MCF 10A (cell line): ENCODE measurements around the gene TIE1. TPM values are rescaled to one million over a fixed set of nuclear protein-coding genes. Genes with fewer than 3 reads are reported as not detected.

Experiments
- BruUV-seq: library from RNA; stranded (reverse); fragments of 400-500 nt; replicated peaks from 2 replicates; lab custom pipeline; 2021; lab: Mats Ljungman, UMichigan
- CTCF ChIA-PET: fragments of 300-600 bp; sonication (Branson Sonifier 250); formaldehyde crosslinking; extraction: SDS; loops from one replicate; lab custom pipeline; 2021; ENCODE audit warnings: antibody characterized with exemption, inconsistent platforms; lab: Yijun Ruan, JAX
- POLR2A ChIA-PET: fragments of 300-600, 350-650 bp; sonication (Branson Sonifier 250); formaldehyde crosslinking; extraction: SDS; loops from one replicate; lab custom pipeline; 2020; ENCODE audit warnings: antibody characterized with exemption, inconsistent platforms; lab: Yijun Ruan, JAX
- DNase-seq: peaks from one replicate; pipeline ENCODE4 v3.0.0-alpha.2; 2018; ENCODE audit not compliant: unreplicated experiment
- H3K27ac Mint-ChIP-seq: one replicate; pipeline ENCODE4 v1.8.0; 2022; ENCODE audit warnings: mild to moderate bottlenecking, low read depth, mixed read lengths; ENCODE audit not compliant: unreplicated experiment
- H3K27me3 Mint-ChIP-seq: one replicate; pipeline ENCODE4 v1.8.0; 2022; ENCODE audit warnings: mixed read lengths; ENCODE audit not compliant: insufficient read depth, unreplicated experiment
- H3K36me3 Mint-ChIP-seq: one replicate; pipeline ENCODE4 v1.8.0; 2022; ENCODE audit warnings: mild to moderate bottlenecking, moderate library complexity, mixed read lengths; ENCODE audit not compliant: insufficient read depth, unreplicated experiment
- H3K4me1 Mint-ChIP-seq: one replicate; pipeline ENCODE4 v1.8.0; 2022; ENCODE audit warnings: mixed read lengths; ENCODE audit not compliant: insufficient read depth, unreplicated experiment
- H3K4me3 Mint-ChIP-seq: one replicate; pipeline ENCODE4 v1.8.0; 2022; ENCODE audit warnings: mild to moderate bottlenecking, moderate library complexity, mixed read lengths; ENCODE audit not compliant: unreplicated experiment
- H3K9me3 Mint-ChIP-seq: one replicate; pipeline ENCODE4 v1.8.0; 2022; ENCODE audit warnings: mixed read lengths; ENCODE audit not compliant: unreplicated experiment
- intact Hi-C: fragments of 100-400 bp; cut with micrococcal nuclease; formaldehyde crosslinking; loops from 2 replicates; pipeline ENCODE4 v1.14.1; 2022
- total RNA-seq: library from RNA; stranded (reverse); gene quantifications from 2 replicates; pipeline ENCODE4 v1.2.3, GENCODE V29; 2022
- TF ChIP-seq, protein P1 (sequence below): fragments of 200-600 bp; IDR thresholded peaks from one replicate; pipeline ENCODE4 v1.8.0; 2022; ENCODE audit warnings: antibody characterized with exemption, mild to moderate bottlenecking; ENCODE audit not compliant: unreplicated experiment

Gene TIE1
- total RNA-seq, 1 experiment from 2014 or later, result not detected

GRCh38 chr1:43337588-43337987, 36.8 kb downstream of the TIE1 start, which contains the start of gene MPL:
Gene MPL, plus strand, starts transcription at chr1:43337818. Its CDS starts 31 bp downstream, at chr1:43337849.
- Mint-ChIP-seq H3K27me3 (no peaks in the 10 kb centered on the region), H3K36me3 (no peaks in the 10 kb centered on the region), H3K4me3 (no peak within 1 kb of the TSS), H3K27ac (no peak within 1 kb of the TSS), H3K9me3 (no peaks in the 10 kb centered on the region), H3K4me1 (no peaks in the 10 kb centered on the region)
- ChIA-PET CTCF (no interaction called here), POLR2A (interaction anchor here (1.0 kb wide), 1 partner anchor 105 kb away, joined by 4 read pairs; no protein-coding TSS in a partner anchor)
- no TSS peak for BruUV-seq
- DNase-seq, result no peak
- intact Hi-C loops, result no loop called here
- TF ChIP-seq, protein P1, sequence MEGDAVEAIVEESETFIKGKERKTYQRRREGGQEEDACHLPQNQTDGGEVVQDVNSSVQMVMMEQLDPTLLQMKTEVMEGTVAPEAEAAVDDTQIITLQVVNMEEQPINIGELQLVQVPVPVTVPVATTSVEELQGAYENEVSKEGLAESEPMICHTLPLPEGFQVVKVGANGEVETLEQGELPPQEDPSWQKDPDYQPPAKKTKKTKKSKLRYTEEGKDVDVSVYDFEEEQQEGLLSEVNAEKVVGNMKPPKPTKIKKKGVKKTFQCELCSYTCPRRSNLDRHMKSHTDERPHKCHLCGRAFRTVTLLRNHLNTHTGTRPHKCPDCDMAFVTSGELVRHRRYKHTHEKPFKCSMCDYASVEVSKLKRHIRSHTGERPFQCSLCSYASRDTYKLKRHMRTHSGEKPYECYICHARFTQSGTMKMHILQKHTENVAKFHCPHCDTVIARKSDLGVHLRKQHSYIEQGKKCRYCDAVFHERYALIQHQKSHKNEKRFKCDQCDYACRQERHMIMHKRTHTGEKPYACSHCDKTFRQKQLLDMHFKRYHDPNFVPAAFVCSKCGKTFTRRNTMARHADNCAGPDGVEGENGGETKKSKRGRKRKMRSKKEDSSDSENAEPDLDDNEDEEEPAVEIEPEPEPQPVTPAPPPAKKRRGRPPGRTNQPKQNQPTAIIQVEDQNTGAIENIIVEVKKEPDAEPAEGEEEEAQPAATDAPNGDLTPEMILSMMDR, result no peak

DNA sequence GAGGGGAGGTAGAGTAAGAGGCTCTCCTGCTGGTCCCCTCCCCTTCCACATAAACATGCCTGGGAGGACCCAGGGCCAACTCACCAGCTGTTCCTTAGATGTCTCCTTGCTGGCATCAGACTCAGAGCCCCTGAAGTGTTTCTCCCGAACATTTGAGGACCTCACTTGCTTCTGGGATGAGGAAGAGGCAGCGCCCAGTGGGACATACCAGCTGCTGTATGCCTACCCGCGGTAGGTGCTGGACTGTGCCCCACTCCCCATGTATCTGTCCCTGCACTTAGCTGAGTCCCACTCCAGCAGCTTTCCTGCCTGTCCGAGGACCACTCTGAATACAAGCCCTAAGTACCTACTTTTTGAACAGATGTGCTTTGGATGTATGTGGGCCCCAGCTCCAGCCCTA, 37.2 kb downstream of the TIE1 start:
- Mint-ChIP-seq H3K27me3 (no peaks in the 10 kb centered on the region), H3K4me1 (no peaks in the 10 kb centered on the region), H3K4me3 (no peak overlapping the region), H3K9me3 (no peaks in the 10 kb centered on the region), H3K27ac (no peak overlapping the region), H3K36me3 (no peaks in the 10 kb centered on the region)
- POLR2A ChIA-PET, result no interaction called here
- no TSS peak for BruUV-seq
- DNase-seq, result no peak
- intact Hi-C loops, result no loop called here
- CTCF ChIA-PET, result no interaction called here
- TF ChIP-seq, protein P1, result no peak

- Mint-ChIP-seq H3K9me3 (no peaks in the 10 kb centered on the region), H3K4me3 (no peak overlapping the region), H3K4me1 (no peaks in the 10 kb centered on the region), H3K27ac (no peak overlapping the region), H3K36me3 (no peaks in the 10 kb centered on the region), H3K27me3 (no peaks in the 10 kb centered on the region)
- CTCF ChIA-PET, result interaction anchor here (0.6 kb wide), 1 partner anchor 122 kb away, joined by 3 read pairs; no protein-coding TSS in a partner anchor
- POLR2A ChIA-PET, result interaction anchor here (0.6 to 1.1 kb wide), 2 partner anchors 9 to 11 kb away, joined by 3 read pairs; no protein-coding TSS in a partner anchor
- TF ChIP-seq, protein P1, result no peak
- no TSS peak for BruUV-seq
- intact Hi-C loops, result no loop called here
- no peak for DNase-seq
Observed at GRCh38 chr1:43339584-43340232, 38.9 kb downstream of the TIE1 start.

DNA sequence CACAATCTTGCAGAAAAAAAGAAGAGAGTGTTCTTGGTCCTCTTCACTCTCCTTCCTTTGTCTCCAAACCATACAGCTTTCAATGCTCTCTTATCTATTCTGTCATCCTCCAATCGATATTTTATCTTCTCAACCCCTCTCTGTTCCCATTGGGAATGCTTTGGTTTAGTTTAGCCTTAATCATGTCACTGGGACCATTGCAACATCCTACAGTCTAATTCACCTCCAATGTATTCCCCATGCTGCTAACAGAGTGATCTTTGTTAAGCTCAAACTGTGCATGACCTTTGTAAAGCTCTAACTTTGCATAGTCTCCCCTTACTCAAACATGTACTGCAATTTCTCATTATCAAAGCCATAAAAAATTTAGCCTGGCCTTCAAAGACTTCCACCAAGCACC, 39.8 kb downstream of the TIE1 start:
- ChIA-PET CTCF (no interaction called here), POLR2A (interaction anchor here (0.6 kb wide), 1 partner anchor 10 kb away, joined by 3 read pairs; no protein-coding TSS in a partner anchor)
- no peaks in the 10 kb centered on the region for H3K4me1 Mint-ChIP-seq
- intact Hi-C loops, result no loop called here
- TF ChIP-seq, protein P1, result no peak
- H3K9me3 Mint-ChIP-seq, result no peaks in the 10 kb centered on the region
- no peaks in the 10 kb centered on the region for H3K36me3 Mint-ChIP-seq
- no peak for DNase-seq
- BruUV-seq, result no TSS peak
- no peak overlapping the region for H3K27ac Mint-ChIP-seq
- H3K27me3 Mint-ChIP-seq, result no peaks in the 10 kb centered on the region
- H3K4me3 Mint-ChIP-seq, result no peak overlapping the region
